Right hindlimb (tissue), 1 donor: ENCODE data around the gene ZNF205.
"Not testable (repeated sequence)": the region's sequence is repeated elsewhere in the genome, so short reads cannot be mapped to it uniquely, and the experiment has no call there.

ENCODE experiments used
- DNase-seq: peaks from one replicate; pipeline ENCODE4 v3.0.0-alpha.2; 2018

Gene ZNF205

GRCh38 chr16:3112058-3112880 lies at the start of gene ZNF205:
Gene ZNF205, plus strand, starts transcription at chr16:3112586. Its CDS starts 845 bp downstream, at chr16:3113431.
- peak; percentile 85 for DNase-seq

- no peak for DNase-seq
Measured at GRCh38 chr16:3063625-3064386, 48.6 kb upstream of the ZNF205 start.

DNA sequence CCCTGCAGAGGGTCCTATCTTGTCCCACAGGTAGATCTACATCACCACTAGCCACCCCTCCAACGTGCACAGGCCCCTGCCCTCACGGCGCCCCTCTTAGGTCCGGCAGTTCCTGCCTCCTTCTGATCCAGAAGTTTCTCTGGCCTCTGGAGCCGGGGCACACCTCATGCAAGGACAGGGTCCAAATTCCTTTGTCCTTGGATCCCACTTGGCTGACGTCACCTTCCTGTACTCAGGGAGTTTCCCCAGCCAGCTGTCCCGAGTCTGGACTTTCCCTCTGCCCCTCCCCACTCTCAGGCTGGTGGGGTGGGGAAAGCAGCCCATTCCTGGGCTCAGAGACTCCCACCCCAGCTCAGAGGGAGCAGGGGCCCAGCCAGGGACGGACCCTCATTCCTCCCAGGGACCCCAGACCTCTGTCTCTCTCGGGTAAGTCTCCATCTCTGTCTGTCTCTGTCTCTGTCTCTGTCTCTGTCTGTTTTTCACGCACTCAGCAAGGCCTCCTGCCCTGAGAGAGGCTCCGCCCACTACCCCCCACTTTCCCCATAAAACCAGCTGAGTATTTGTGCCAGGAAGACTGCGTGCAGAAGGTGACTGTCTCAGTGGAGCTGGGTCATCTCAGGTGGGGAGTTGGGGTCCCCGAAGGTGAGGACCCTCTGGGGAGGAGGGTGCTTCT lies 47.2 kb upstream of the ZNF205 start, which contains the start of gene IL32:
IL32 (plus strand) TSS at position 572 of the 673 bp plus-strand sequence. CDS start 172 bp downstream, outside the sequence.
- DNase-seq = peak; percentile 87

DNA sequence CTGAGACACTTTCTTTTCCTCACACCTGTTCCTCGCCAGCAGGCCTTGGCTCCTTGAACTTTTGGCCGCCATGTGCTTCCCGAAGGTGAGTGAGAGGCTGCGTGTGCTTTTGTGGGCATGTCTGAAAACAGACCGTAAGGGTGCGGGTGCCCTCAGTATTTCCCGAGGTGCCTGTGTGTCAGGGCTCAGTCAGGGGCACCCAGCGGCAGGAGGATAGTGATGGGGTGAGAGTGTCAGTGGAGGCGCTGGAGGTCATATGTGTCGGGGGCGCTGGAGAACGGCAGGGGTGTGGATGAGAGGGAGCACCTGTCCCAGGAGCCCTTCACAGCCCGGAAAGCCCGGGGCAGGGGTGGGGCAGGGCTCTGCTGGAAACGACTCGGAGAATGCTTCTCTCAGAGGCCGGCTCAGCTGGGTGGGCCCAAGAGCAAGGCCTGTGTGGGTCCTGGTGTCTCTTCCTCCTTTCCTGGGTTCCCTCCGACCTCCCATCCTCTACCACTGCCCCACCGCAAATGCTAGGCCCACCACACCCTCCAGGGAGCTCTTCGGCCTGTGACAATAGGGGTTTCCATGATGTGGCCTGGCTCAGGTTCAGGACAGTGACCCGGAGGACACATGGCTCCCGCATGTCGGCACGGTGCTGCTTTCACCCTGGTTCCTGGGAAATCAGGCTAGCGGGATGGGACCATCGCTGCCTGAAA lies 46.5 kb upstream of the ZNF205 start:
- no peak for DNase-seq

DNA sequence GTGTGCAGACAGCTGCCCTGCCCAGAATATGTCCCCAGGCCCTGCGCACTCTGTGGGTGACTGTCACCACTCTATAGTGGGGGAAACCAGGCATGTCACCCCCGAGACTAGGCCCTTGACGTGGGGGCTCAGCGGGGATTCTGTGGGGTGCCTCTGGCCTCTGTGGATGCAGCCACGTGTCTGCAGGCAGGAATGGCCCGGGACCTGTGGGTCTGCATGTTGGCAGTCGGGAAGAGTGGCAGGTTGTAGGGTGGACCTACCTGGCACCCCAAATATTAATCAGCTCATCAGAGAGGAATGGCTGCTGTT lies 46.0 kb upstream of the ZNF205 start:
- DNase-seq = no peak

DNA sequence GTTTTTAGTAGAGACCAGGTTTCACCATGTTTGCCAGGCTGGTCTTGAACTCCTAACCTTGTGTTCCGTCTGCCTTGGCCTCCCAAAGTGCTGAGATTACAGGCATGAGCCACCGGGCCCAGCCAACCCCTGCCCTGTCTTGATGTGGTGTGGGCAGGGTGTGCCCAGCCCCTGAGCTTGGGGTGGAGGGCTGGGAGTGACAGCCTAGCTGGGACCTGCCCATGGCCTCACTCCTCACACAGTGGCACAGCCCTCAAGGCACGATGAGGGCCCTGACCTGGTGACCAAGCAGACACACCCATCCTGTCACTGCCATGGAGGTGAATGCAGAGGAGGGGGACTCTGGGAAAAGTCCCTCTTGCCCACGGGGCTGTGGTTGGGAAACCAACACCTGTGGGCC lies 43.9 kb upstream of the ZNF205 start:
- DNase-seq = no peak

DNA sequence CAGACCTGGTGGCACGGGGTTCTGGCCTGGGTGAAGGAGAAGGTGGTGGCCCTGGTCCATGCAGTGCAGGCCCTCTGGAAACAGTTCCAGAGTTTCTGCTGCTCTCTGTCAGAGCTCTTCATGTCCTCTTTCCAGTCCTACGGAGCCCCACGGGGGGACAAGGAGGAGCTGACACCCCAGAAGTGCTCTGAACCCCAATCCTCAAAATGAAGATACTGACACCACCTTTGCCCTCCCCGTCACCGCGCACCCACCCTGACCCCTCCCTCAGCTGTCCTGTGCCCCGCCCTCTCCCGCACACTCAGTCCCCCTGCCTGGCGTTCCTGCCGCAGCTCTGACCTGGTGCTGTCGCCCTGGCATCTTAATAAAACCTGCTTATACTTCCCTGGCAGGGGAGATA lies 43.2 kb upstream of the ZNF205 start:
- not testable (repeated sequence) for DNase-seq

DNA sequence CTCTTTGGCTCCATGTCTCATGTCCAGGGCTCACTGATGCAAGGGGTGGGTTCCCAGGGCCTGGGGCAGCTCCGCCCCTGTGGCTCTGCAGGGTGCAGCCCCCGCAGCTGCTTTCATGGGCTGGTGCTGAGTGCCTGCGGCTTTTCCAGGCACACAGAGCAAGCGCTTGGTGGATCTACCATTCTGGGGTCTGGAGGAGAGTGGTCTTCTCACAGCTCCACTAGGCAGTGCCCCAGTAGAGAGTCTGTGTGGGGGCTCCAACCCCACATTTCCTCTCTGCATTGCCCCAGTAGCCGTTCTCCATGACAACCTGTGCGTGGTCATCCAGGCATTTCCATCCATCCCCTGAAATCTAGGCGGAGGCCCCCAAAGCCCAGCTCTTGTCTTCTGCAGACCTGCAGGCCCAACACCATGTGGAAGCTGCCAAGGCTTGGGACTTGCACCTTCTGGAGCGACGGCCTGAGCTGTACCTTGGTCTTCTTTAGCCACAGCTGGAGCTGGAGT lies 41.7 kb upstream of the ZNF205 start:
- no peak for DNase-seq

DNA sequence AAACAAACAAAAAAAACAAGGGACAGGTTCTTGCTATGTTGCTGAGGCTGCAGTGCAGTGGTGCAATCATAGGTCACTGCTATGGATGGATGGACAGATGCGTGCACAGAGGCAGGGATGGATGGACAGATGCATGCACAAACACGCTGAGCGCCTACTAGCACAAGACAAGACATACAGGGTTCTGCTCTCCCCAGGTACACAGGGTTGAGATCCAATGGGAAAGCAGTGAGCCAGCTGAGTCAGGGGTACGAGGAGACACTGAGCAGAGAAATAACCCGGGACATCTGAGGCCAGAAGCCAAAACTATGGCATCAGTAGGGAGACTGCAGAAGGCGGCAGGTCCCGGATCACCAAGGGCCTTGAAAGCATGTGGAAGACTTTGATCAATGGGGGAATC lies 40.7 kb upstream of the ZNF205 start:
- no peak for DNase-seq

GRCh38 chr16:3072148-3072547 lies 40.2 kb upstream of the ZNF205 start:
- not testable (repeated sequence) for DNase-seq

GRCh38 chr16:3072576-3073263 lies 39.7 kb upstream of the ZNF205 start:
- not testable (repeated sequence) for DNase-seq

- DNase-seq = no peak
Measured at GRCh38 chr16:3073448-3073847, 38.9 kb upstream of the ZNF205 start.

DNA sequence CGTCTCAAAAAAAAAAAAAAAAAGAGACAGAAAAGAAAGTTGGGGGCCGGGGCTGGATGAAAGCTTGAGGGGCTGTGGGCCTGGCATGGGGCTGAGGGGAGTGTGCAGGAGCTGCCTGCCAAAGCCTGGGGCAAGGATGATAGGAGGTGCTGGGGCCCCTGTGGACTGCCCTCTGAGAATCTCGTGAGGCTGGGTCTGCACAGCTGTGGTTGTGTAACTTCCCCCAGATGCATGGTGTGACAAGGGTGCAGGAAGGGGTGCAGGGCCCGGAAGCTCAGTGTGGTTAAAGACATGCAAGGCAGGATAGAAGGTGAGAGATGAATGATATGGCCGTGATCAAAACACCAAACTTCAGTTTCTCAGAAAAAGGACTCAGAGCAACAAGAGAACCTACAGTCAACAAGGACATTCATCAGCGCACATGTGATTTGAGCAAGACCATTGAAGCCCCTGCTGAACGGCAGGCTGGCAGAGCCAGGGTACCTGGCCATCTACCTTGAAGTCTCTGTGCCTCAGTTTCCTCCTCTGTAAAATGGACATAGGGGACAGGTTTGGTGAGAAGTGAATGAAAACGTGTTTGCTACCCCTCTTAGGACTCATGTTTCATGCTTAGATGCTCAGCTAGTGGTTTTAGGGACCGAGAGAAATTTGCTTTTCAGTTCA lies 37.4 kb upstream of the ZNF205 start:
- no peak for DNase-seq

DNA sequence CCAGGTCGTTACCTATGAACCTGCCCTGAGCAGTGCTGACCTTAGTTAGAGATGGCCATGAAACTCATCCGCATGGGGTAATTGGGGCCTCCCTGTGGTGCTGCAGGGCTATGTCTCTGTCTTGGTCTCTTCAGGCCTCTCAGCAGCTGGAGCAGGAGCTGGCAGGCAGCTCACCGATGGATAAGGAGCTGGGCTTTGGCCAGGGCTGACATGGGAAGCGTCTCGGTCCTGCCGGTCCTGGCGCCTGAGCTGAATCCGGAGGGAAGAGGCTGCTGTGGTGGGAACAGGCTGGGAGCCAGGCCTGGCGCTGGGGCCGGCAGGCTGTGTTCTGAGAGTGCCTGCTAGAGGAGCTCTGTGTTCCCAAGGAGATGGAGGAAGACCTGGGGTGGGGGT lies 36.9 kb upstream of the ZNF205 start:
- DNase-seq = peak; percentile 81

DNA sequence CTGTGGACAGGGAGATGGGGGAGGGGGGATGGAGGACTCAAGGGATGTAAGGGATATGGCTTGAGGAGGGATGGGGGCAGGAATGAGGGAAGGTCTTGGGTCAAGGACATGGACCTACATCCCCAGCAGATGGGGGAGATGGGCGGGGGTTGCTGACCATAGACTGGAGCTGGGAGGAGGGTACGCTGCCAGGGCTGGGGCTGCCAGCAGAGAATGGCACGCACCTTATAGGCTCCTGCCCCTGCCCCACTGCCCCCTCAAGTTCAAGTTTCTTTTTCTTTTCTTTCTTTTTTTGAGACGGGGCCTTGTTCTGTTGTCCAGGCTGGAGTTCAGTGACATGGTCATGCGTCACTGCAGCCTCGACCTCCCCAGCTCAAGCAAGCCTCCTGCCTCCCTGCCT lies 36.4 kb upstream of the ZNF205 start:
- not testable (repeated sequence) for DNase-seq

- DNase-seq = no peak
Measured at GRCh38 chr16:3076577-3076976, 35.8 kb upstream of the ZNF205 start.

GRCh38 chr16:3080024-3080423 lies 32.4 kb upstream of the ZNF205 start:
- no peak for DNase-seq

- not testable (repeated sequence) for DNase-seq
Measured at GRCh38 chr16:3081957-3082356, 30.4 kb upstream of the ZNF205 start.

GRCh38 chr16:3083408-3083807 lies 29.0 kb upstream of the ZNF205 start:
- not testable (repeated sequence) for DNase-seq

DNA sequence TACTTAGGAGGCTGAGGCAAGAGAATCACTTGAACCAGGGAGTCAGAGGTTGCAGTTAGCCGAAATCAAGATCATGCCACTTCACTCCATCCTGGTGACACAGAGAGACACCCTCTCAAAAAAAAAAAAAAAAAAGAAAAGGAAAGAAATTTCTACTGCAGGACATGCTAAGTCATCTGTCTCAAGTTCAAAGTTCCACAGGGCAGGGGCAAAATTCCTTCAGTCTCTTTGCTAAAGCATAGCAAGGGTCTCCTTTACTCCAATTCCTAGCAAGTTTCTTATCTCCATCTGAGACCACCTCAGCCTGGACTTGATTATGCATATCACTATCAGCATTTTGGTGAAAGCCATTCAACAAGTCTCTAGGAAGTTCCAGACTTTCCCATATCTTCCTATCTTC lies 27.9 kb upstream of the ZNF205 start:
- DNase-seq = no peak

DNA sequence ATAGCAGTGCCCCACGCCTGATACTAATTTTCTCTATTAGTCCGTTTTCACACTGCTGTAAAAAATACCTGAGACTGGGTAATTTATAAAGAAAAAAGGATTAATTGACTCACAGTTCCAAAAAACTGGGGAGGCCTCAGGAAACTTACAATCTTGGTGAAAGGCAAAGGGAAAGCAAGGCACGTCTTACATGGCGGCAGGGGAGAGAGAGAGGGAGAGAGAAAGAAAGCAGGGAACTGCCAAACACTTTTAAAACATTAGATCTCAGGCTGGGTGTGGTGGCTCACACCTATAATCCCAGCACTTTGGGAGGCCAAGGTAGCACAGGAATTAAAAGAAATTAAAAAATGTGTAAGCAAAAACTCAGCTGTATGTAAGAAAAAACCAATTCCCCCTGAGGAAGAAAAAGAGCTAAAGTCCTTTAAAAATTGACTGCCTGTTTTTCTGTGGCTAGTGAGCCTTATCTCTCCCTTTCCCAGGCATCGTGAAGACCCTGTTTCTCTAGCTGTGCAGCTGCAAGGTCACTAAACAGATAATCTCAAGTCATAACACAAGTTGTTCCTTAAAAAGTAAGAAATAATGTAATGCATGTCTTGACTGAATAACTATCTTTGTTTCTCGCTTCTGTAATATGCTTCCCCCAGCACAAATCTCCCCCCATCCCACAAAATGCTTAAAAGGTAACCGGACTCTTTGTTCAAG lies 27.3 kb upstream of the ZNF205 start:
- no peak for DNase-seq
